PC-9 (cell line): ENCODE data around the gene SLC1A4.

Experiments
- CTCF ChIP-seq: fragments of 200-600 bp; sonication (generic); conservative IDR thresholded peaks from 2 replicates; pipeline ENCODE4 v1.6.1; 2017; ENCODE audit warnings: mixed run types, antibody characterized with exemption, mild to moderate bottlenecking, moderate library complexity
- EZH2 ChIP-seq: fragments of 200-600 bp; sonication (generic); IDR thresholded peaks from 2 replicates; pipeline ENCODE4 v1.8.0; 2017; ENCODE audit warnings: antibody characterized with exemption, low read depth

- TF ChIP-seq CTCF (no peak), EZH2 (no peak)
These were observed 3.8 kb upstream of the SLC1A4 start for GRCh38 chr2:64985447-64985846.
